SK-N-DZ (cell line): ENCODE measurements around the gene MALRD1.
A peak's percentile ranks its signal among the peaks of the same experiment; 100 is the strongest.
"Not testable (repeated sequence)": the region's sequence is repeated elsewhere in the genome, so short reads cannot be mapped to it uniquely, and the experiment has no call there.

Experiments used
- DNase-seq: peaks from one replicate; pipeline ENCODE4 v3.0.0-alpha.2; 2015; ENCODE audit warnings: low spot score

Gene MALRD1

GRCh38 chr10:19488592-19489280 lies 440.1 kb downstream of the MALRD1 start:
- DNase-seq = peak; percentile 33

GRCh38 chr10:19491166-19491565 lies 442.6 kb downstream of the MALRD1 start:
- no peak for DNase-seq

DNA sequence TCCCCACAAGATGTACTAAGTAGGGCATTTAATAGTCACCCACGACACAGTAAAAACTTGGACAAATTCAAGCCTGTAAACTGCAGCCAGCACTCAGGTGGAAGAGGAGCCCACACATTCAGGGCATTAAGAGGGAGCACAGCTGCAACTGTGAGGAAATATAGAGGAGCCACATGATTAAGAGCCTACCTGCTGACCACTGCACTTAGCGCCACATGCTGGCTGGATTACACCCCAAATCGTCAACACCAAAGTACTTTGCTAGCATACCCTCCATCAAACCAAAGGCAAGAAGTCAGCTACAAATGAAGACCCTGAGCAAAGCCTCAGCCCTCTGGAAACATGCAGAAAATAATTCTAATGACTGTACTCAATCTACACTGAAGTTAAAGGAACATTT lies 445.3 kb downstream of the MALRD1 start:
- no peak for DNase-seq

DNA sequence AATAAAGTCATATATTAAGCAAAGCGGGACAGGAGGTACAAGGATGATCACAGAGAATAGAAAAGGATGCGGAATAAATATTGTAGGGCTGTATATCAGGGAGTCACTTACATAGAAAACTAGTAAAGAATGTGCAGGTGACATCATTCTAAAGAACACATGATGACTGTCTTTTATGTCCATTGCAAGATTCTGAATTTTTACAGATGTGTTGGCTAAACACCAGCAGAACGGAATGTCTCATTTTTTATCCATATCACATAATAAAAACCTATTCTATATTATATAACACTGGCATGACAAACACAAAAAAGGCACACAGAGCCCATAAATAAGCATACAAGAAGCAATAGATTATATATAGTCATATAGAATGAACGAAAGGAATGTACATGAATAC lies 448.4 kb downstream of the MALRD1 start:
- no peak for DNase-seq

DNA sequence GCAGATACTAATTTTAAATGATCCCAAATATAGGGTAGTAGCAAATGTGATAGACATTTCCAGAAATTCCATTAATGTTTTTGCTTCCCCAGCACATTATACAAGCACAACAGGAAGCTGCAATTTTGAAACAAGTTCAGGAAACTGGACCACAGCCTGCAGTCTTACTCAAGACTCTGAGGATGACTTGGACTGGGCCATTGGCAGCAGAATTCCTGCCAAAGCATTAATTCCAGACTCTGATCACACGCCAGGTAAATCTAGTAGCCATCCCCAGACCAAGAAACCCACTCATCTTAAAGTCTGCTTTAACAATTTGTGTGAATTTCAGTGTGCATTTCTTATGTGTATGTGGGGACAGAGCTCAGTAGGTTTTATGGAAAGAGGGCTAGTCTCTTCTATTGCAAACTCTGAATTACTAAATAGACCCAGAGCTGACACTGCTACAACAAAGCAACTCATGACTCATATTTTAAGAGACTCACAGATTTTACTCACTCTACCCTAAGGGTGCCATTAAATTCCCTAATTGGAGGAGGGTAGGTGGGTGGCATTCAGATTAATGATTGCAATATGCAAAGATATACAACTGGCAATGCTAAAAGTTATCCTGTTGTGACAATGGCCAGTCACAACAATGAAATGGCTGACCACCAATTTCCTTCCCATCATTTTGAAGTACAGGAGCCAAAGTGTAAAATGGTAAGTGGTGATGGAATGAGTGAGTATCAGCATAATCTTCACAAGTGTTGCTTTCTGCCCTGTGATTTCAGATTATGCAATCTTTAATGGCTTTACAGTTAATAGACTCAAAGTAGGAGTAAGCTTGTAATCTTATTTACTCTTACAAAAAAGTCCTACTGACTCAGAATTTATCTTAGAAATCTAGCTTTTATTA lies 450.0 kb downstream of the MALRD1 start:
- no peak for DNase-seq

- DNase-seq = no peak
Measured at GRCh38 chr10:19499291-19499770, 450.7 kb downstream of the MALRD1 start.

GRCh38 chr10:19500959-19501358 lies 452.4 kb downstream of the MALRD1 start:
- no peak for DNase-seq

DNA sequence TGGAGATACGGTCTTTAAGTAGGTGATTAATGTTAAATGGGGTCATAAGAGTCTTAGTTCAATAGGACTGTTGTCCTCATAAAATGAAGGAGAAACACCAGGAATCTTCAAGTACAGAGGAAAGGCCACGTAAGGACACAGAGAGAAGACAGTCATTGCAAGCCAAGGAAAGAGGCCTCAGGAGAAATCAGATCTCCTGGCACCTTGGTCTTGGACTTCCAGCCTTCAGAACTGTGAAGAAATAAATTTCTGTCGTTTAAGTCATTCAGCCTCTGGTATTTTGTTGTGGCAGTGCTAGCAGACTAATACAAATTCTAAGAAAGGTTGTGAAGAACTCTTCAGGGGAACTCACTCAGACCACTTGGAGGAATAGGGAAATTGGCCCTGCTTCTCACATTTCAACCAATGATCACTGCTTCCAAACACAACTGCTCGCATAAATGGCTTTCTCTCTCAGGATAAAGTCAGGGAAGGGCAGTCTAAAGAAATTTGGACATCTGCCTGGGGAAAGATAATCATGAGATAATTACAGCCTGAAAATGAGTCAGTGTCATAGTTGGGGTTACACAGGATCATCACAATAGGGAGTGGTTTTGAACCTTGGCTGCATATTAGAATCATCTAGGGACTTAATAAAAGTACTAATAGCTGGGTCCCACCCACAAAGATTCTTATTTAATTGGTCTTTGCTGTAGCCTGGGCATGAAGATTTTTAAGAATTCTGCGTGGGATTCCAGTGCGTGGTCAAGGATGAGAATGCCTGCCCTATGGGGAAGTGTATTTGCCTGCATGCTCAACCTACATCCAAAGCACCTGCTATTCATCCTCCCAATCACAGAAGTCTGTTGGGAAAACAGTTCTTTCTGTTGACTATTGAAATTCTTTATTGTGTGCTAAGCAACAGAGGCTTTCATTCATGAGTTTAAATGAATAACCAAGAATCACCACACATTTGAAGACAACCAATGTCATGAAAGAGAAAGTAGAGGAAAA lies 457.0 kb downstream of the MALRD1 start:
- DNase-seq = no peak

DNA sequence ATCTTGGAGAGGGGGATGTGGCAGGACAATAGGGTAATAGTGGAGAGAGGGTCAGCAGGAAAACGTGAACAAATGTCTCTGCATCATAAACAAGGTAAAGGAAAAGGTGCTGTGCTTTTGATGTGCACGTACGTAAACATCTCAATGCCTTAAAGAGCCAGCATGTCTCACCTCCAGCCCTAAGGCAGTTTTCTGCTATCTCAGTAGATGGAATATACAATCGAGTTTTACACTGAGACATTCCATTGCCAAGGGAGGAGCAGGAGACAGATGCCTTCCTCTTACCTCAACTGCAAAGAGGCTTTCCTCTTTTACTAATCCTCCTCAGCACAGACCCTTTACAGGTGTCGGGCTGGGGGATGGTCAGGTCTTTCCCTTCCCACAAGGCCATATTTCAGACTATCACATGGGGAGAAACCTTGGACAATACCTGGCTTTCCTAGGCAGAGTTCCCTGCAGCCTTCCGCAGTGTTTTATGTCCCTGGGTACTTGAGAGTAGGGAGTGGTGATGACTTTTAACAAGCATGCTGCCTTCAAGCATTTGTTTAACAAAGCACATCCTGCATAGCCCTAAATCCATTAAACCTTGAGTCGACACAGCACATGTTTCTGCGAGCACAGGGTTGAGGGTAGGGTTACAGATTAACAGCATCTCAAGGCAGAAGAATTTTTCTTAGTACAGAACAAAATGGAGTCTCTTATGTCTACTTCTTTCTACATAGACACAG lies 461.6 kb downstream of the MALRD1 start:
- not testable (repeated sequence) for DNase-seq

DNA sequence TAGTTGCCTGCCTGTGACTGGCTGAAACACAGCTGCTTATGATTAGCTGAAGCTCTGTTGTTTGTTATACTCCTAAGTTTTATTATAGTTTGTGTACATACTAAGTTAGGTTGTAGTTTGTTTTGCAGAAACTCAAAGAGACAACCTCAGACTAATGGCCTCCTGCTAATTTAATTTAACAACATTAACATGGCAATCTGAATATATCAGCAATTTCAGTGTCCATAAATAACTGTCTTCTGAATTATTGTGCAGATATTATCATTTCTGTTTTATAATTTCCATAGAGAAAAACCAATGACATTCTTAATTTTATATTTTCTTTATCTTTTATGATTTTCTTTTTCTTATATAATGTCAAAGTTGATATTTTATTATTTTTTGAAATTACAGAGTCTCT lies 469.5 kb downstream of the MALRD1 start:
- DNase-seq = no peak

- no peak for DNase-seq
Measured at GRCh38 chr10:19518632-19519031, 470.0 kb downstream of the MALRD1 start.

DNA sequence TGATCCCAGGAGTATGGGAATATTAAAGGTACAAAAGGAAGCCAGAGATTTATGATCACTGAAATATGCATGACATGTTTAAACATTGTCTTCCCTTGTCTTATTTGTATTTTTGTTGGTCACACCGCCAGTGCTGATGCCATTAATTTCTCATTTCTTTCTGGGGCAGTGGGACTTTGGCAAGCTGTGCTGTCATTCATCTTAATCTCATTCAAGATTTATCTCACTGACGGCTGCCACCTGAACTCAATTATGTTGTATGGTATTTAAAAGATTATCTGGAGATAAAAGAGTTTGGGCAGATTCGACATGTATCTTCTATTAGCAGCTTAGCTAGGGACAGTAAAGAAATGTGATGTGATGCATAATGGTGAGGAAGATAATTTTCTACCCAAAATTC lies 482.7 kb downstream of the MALRD1 start:
- peak; percentile 8 for DNase-seq

DNA sequence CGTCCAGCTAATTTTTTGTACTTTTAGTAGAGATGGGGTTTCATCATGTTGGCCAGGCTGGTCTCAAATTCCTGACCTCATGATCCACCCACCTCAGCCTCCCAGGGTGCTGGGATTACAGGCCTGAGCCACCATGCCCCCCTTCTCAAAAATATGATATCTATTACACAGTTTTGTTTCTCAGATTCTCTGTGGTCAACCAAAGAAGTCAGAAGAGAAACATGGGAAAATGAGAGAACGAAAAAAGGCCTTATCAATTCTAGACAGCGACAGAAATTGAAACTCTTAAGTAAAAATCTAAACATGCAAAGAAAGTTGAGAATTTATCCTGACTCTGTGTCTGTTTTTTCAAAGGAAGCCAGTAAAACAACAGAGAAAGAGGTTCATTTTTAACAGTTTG lies 483.8 kb downstream of the MALRD1 start:
- no peak for DNase-seq

- DNase-seq = no peak
Measured at GRCh38 chr10:19541299-19541698, 492.7 kb downstream of the MALRD1 start.

- no peak for DNase-seq
Measured at GRCh38 chr10:19546224-19546623, 497.6 kb downstream of the MALRD1 start.

DNA sequence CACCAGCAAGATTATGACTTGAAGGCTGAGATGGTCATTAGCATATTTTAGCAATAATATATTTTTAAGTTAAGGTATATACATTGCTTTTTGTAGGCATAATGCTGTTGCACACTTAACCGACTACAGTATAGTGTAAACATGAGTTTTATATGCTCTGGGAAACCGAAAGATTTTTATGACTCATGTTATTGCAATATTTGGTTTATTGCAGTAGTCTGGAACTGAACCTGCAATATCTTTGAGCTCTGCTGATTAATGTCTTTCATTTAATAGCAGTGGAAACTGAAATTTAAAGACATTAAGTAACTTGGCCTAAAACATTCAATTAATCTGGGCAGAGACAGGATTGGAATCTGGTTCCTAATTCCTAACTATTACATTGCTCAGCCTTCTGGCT lies 500.9 kb downstream of the MALRD1 start:
- DNase-seq = no peak

- no peak for DNase-seq
Measured at GRCh38 chr10:19556666-19557065, 508.1 kb downstream of the MALRD1 start.

DNA sequence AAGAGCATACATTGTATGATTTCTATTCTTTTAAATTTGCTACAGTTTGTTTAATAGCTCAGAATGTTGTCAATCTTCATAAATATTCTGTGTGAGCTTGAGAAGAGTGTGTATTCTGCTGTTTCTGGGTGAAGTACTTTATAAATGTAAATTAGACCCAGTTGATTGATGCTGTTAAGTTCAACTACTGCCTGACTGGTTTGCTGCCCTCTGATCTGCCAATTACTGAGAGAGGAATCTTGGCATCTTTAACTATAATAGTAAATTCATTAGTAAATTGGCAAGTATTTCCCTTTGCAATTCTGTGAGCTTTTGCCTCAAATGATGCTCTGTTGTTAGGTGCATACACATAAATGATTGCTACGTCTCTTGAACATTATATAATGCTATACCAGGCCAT lies 512.6 kb downstream of the MALRD1 start:
- no peak for DNase-seq

GRCh38 chr10:19563388-19564141 lies 515.0 kb downstream of the MALRD1 start:
- no peak for DNase-seq

DNA sequence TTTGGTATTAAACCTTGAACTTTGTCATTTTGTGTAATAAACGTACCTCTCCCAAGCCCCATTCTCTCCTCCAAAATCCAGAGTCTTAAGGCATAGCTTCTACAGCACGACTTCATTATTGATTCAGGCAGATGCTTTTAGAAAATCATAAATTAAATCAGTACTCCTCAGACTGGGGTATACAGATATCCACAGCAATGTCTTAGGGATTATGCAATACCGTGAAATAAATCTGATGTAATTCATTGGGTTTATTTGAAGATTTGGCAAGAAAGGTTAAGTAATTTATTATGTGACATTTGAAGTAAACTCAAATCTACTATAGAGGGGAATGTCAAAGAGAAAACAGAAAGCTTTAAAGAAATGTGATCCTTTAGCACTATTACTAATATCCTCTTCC lies 521.5 kb downstream of the MALRD1 start:
- DNase-seq = no peak
